Right lobe of liver (tissue), 6 donors: ENCODE results near the gene FOXF2. TPM values are rescaled to one million over a fixed set of nuclear protein-coding genes. Genes with fewer than 3 reads are reported as not detected.
"Not testable (repeated sequence)": the region's sequence is repeated elsewhere in the genome, so short reads cannot be mapped to it uniquely, and the experiment has no call there.

Experiments used
- ATAC-seq, 4 donors: fragments of 200-7000 bp; cut with Tn5 transposase; one replicate each; pipeline ENCODE4 v1.9.1; 2020; ENCODE audit warnings: mild to moderate bottlenecking in 4 of 4, moderate library complexity in 4 of 4
- DNase-seq, 3 donors: peaks; one replicate each; pipeline ENCODE4 v3.0.0-alpha.2; 2020
- H3K27ac ChIP-seq, 3 donors: fragments of 200-600 bp; one replicate each; pipeline ENCODE4 v1.8.0; 2022
- H3K27me3 ChIP-seq, 2 donors: fragments of 200-600 bp; one replicate each; pipeline ENCODE4 v1.8.0; 2022
- H3K36me3 ChIP-seq, 4 donors: fragments of 200-600 bp; sonication (generic) in 1 of 4; one replicate each; pipeline versions ENCODE4 v1.5.1 to v1.8.0; 2017 to 2022; ENCODE audit warnings: control low read depth in 1 of 4
- H3K4me1 ChIP-seq, 4 donors: fragments of 200-600 bp; sonication (generic) in 1 of 4; one replicate each; pipeline versions ENCODE4 v1.5.1 to v1.8.0; 2017 to 2022; ENCODE audit warnings: control low read depth in 1 of 4
- H3K4me3 ChIP-seq, 3 donors: fragments of 200-600 bp; one replicate each; pipeline ENCODE4 v1.8.0; 2022
- H3K9me3 ChIP-seq, 4 donors: fragments of 200-600 bp; sonication (generic) in 1 of 4; one replicate each; pipeline versions ENCODE4 v1.5.1 to v1.8.0; 2017 to 2022; ENCODE audit warnings: control low read depth in 1 of 4
- CTCF ChIP-seq, 4 donors: fragments of 200-600 bp in 3 of 4; fragments of 450-650 bp in 1 of 4; IDR thresholded peaks; one replicate each; pipeline versions ENCODE4 v1.5.1 to v1.8.0; 2016 to 2022; ENCODE audit warnings: antibody characterized with exemption in 4 of 4, mild to moderate bottlenecking in 2 of 4
- POLR2A ChIP-seq: fragments of 450-650 bp; IDR thresholded peaks from one replicate; pipeline ENCODE4 v1.6.1; 2017; ENCODE audit warnings: antibody characterized with exemption, mild to moderate bottlenecking
- WGBS: methylation state at CpG from one replicate; pipeline ENCODE4 v1.1.6; 2018; ENCODE audit warnings: low coverage, low lambda C conversion rate; ENCODE audit not compliant: insufficient coverage; ENCODE audit errors: missing lambda C conversion rate; 5-methylcytosine and 5-hydroxymethylcytosine counted together
- intact Hi-C, 2 donors: fragments of 100-400 bp; cut with DNase I; formaldehyde crosslinking; loops; one replicate each; pipeline versions ENCODE4 v1.11.2 to v1.14.1; 2022
- total RNA-seq, 6 experiments: library from RNA; depleted of rRNA in 2 of 6; stranded (reverse); fragments of >200 nt in 2 of 6; fragmentation: NEBNext Ultra II Directional in 3 of 6; extraction: Animal tissue kit (Norgen Biotek cat#: 25700) in 3 of 6; gene quantifications; one replicate each; pipeline versions ENCODE4 v1.1.0 to v1.2.4, GENCODE V29; 2016 to 2023
- donor health status: DM: no; HTN: yes; CAD: no.
- donor health status: DM: no; HTN: no; CAD: no.
- donor health status: DM: no; HTN: no; CAD: no.
- donor health status: DM: no; HTN: yes; CAD: no.
- donor health status: DM: no; HTN: yes; CAD: no.

FOXF2 gene
- total RNA-seq, 6 experiments from 2014 or later = 0.11 to 0.19 TPM; not detected in 4

GRCh38 chr6:1348675-1349074, 40.7 kb upstream of the FOXF2 start:
- ATAC-seq = no peak
- no peaks in the 10 kb centered on the region for H3K27me3 ChIP-seq

GRCh38 chr6:1349655-1350054, 39.7 kb upstream of the FOXF2 start:
- Histone ChIP-seq H3K27ac (no peak overlapping the region), H3K36me3 (no peaks in the 10 kb centered on the region), H3K27me3 (no peaks in the 10 kb centered on the region), H3K9me3 (no peaks in the 10 kb centered on the region), H3K4me1 (no peaks in the 10 kb centered on the region), H3K4me3 (no peak overlapping the region)
- ATAC-seq (no peak), DNase-seq (no peak)
- intact Hi-C loops = no loop called here
- TF ChIP-seq CTCF (IDR thresholded peaks at IDR 0.05) = no peak
- no peak for TF ChIP-seq POLR2A
- WGBS = 6% methylated on average over 1 of the region's 1 CpG

More at GRCh38 chr6:1348675-1349074, 40.7 kb upstream of the FOXF2 start:
- WGBS = no CpG with 5 or more reads among the region's 1 CpG
- TF ChIP-seq POLR2A (no peak), CTCF (IDR thresholded peaks at IDR 0.05) (no peak)
- intact Hi-C loops = no loop called here
- Histone ChIP-seq H3K9me3 (peaks cover 0 to 5% (median 0%) of the 10 kb centered on the region in 4 donors), H3K4me3 (no peak overlapping the region), H3K27ac (no peak overlapping the region), H3K36me3 (no peaks in the 10 kb centered on the region), H3K4me1 (no peaks in the 10 kb centered on the region)
- DNase-seq = no peak

- WGBS = 73% methylated on average over 2 of the region's 2 CpGs
Observed at GRCh38 chr6:1351381-1352008, 37.9 kb upstream of the FOXF2 start.

GRCh38 chr6:1355068-1355467, 34.3 kb upstream of the FOXF2 start:
- ATAC-seq, H3K27ac ChIP-seq, H3K9me3 ChIP-seq, H3K4me1 ChIP-seq, H3K36me3 ChIP-seq, H3K27me3 ChIP-seq, H3K4me3 ChIP-seq, intact Hi-C loops, DNase-seq: not testable (repeated sequence)

More at GRCh38 chr6:1351381-1352008, 37.9 kb upstream of the FOXF2 start:
- H3K27ac ChIP-seq = no peak overlapping the region
- TF ChIP-seq CTCF (IDR thresholded peaks at IDR 0.05) (no peak), POLR2A (no peak)
- H3K27me3 ChIP-seq = no peaks in the 10 kb centered on the region
- no peaks in the 10 kb centered on the region for H3K36me3 ChIP-seq
- no peaks in the 10 kb centered on the region for H3K4me1 ChIP-seq
- DNase-seq (no peak), ATAC-seq (no peak)
- intact Hi-C loops = no loop called here
- H3K4me3 ChIP-seq = no peak overlapping the region
- H3K9me3 ChIP-seq = no peaks in the 10 kb centered on the region

GRCh38 chr6:1361717-1362116, 27.7 kb upstream of the FOXF2 start:
- H3K4me1 ChIP-seq, intact Hi-C loops, H3K27me3 ChIP-seq, H3K27ac ChIP-seq, H3K36me3 ChIP-seq, H3K9me3 ChIP-seq, ATAC-seq, DNase-seq, H3K4me3 ChIP-seq: not testable (repeated sequence)
- 85% methylated on average over 4 of the region's 4 CpGs for WGBS

- H3K27ac ChIP-seq = no peak overlapping the region
- no peaks in the 10 kb centered on the region for H3K4me1 ChIP-seq
- no peaks in the 10 kb centered on the region for H3K36me3 ChIP-seq
- H3K4me3 ChIP-seq = no peak overlapping the region
- ATAC-seq = no peak
- H3K27me3 ChIP-seq = no peaks in the 10 kb centered on the region
- intact Hi-C loops = no loop called here
- DNase-seq = no peak
- TF ChIP-seq POLR2A = no peak
- TF ChIP-seq CTCF (IDR thresholded peaks at IDR 0.05) = no peak
- WGBS = 79% methylated on average over 9 of the region's 9 CpGs
- no peaks in the 10 kb centered on the region for H3K9me3 ChIP-seq
Observed at GRCh38 chr6:1362643-1363042, 26.7 kb upstream of the FOXF2 start.
